Measurements from ENCODE around the gene MSRB3.

GRCh38 chr12:65403188-65403587 lies 124.7 kb downstream of the MSRB3 start:
- TF ChIP-seq EZH2phosphoT487 (IDR thresholded peaks at IDR 0.05; ENCODE audit: low read depth, severe bottlenecking, unreplicated experiment) (no peak), CTCF (IDR thresholded peaks at IDR 0.05; ENCODE audit: poor library complexity) (no peak)

Measured in hepatocyte (in vitro differentiated cells).